HEK293 (cell line): ENCODE results near the gene C14orf93.

Experiments
- EGR2 ChIP-seq: fragments of 450-650 bp; formaldehyde crosslinking; IDR thresholded peaks from 2 replicates; pipeline ENCODE4 v1.5.1; 2016; ENCODE audit warnings: low read depth, missing biosample characterization, missing genetic modification characterization
- FEZF1 ChIP-seq: fragments of 450-650 bp; formaldehyde crosslinking; IDR thresholded peaks from 2 replicates; pipeline ENCODE4 v1.5.1; 2016; ENCODE audit warnings: missing biosample characterization, missing genetic modification characterization
- GLI4 ChIP-seq: fragments of 450-650 bp; formaldehyde crosslinking; IDR thresholded peaks from 2 replicates; pipeline ENCODE4 v1.5.1; 2016; ENCODE audit warnings: missing biosample characterization, missing genetic modification characterization
- IKZF3 ChIP-seq: fragments of 450-650 bp; IDR thresholded peaks from 2 replicates; pipeline ENCODE4 v1.5.0; 2018; ENCODE audit warnings: missing biosample characterization, mild to moderate bottlenecking, missing genetic modification characterization, moderate library complexity
- PRDM1 ChIP-seq: fragments of 450-650 bp; formaldehyde crosslinking; IDR thresholded peaks from 2 replicates; pipeline ENCODE4; 2016; ENCODE audit warnings: missing biosample characterization, missing genetic modification characterization
- RBAK ChIP-seq: fragments of 450-650 bp; formaldehyde crosslinking; IDR thresholded peaks from 2 replicates; pipeline ENCODE4 v1.5.1; 2016; ENCODE audit warnings: missing biosample characterization, missing genetic modification characterization
- ZBTB17 ChIP-seq: fragments of 450-650 bp; formaldehyde crosslinking; IDR thresholded peaks from 2 replicates; pipeline ENCODE4 v1.5.1; 2016; ENCODE audit warnings: missing biosample characterization, missing genetic modification characterization
- ZBTB7A ChIP-seq: fragments of 450-650 bp; formaldehyde crosslinking; IDR thresholded peaks from 2 replicates; pipeline ENCODE4 v1.5.1; 2016; ENCODE audit warnings: low read depth, missing biosample characterization, missing genetic modification characterization
- ZEB2 ChIP-seq: fragments of 450-650 bp; formaldehyde crosslinking; IDR thresholded peaks from 2 replicates; pipeline ENCODE4 v1.5.1; 2016; ENCODE audit warnings: missing biosample characterization, missing genetic modification characterization
- ZNF157 ChIP-seq: fragments of 450-650 bp; formaldehyde crosslinking; IDR thresholded peaks from 2 replicates; pipeline ENCODE4 v1.5.1; 2016; ENCODE audit warnings: missing biosample characterization, missing genetic modification characterization
- ZNF175 ChIP-seq: fragments of 450-650 bp; formaldehyde crosslinking; IDR thresholded peaks from 2 replicates; pipeline ENCODE4 v1.5.1; 2016; ENCODE audit warnings: missing biosample characterization, missing genetic modification characterization
- ZNF2 ChIP-seq: fragments of 450-650 bp; formaldehyde crosslinking; IDR thresholded peaks from 2 replicates; pipeline ENCODE4 v1.5.1; 2016; ENCODE audit warnings: missing biosample characterization, missing genetic modification characterization
- ZNF202 ChIP-seq: fragments of 450-650 bp; formaldehyde crosslinking; IDR thresholded peaks from 2 replicates; pipeline ENCODE4 v1.5.1; 2016; ENCODE audit warnings: missing biosample characterization, missing genetic modification characterization, borderline replicate concordance
- ZNF266 ChIP-seq: fragments of 450-650 bp; formaldehyde crosslinking; IDR thresholded peaks from 2 replicates; pipeline ENCODE4 v1.5.1; 2016; ENCODE audit warnings: missing biosample characterization, missing genetic modification characterization, low read depth
- ZNF335 ChIP-seq: fragments of 450-650 bp; formaldehyde crosslinking; conservative IDR thresholded peaks from 2 replicates; pipeline ENCODE4 v1.5.1; 2016; ENCODE audit warnings: missing biosample characterization, missing genetic modification characterization
- ZNF707 ChIP-seq: fragments of 450-650 bp; formaldehyde crosslinking; IDR thresholded peaks from 2 replicates; pipeline ENCODE4 v1.5.1; 2016; ENCODE audit warnings: missing biosample characterization, missing genetic modification characterization
- ZNF76 ChIP-seq: fragments of 450-650 bp; formaldehyde crosslinking; IDR thresholded peaks from 2 replicates; pipeline ENCODE4; 2016; ENCODE audit warnings: low read depth, missing biosample characterization, missing genetic modification characterization, borderline replicate concordance
- ZNF792 ChIP-seq: fragments of 450-650 bp; formaldehyde crosslinking; IDR thresholded peaks from 2 replicates; pipeline ENCODE4 v1.5.1; 2016; ENCODE audit warnings: missing biosample characterization, missing genetic modification characterization
- ZSCAN23 ChIP-seq: fragments of 450-650 bp; formaldehyde crosslinking; IDR thresholded peaks from 2 replicates; pipeline ENCODE4 v1.5.1; 2016; ENCODE audit warnings: missing biosample characterization, missing genetic modification characterization
- ZXDB ChIP-seq: fragments of 450-650 bp; formaldehyde crosslinking; IDR thresholded peaks from 2 replicates; pipeline ENCODE4 v1.5.1; 2016; ENCODE audit warnings: missing biosample characterization, missing genetic modification characterization
- TF ChIP-seq, protein P1 (sequence below): fragments of 450-650 bp; formaldehyde crosslinking; IDR thresholded peaks from 2 replicates; pipeline ENCODE4 v1.5.0; 2017; ENCODE audit warnings: missing biosample characterization, missing genetic modification characterization, borderline replicate concordance
- TF ChIP-seq, protein P2 (sequence below): fragments of 450-650 bp; formaldehyde crosslinking; IDR thresholded peaks from 2 replicates; pipeline ENCODE4 v1.5.1; 2016; ENCODE audit warnings: missing biosample characterization, missing genetic modification characterization
- TF ChIP-seq, protein P3 (sequence below): fragments of 450-650 bp; formaldehyde crosslinking; IDR thresholded peaks from 2 replicates; pipeline ENCODE4 v1.5.1; 2016; ENCODE audit warnings: missing biosample characterization, missing genetic modification characterization
- TF ChIP-seq, protein P4 (sequence below): fragments of 450-650 bp; formaldehyde crosslinking; IDR thresholded peaks from 2 replicates; pipeline ENCODE4 v1.5.1; 2016; ENCODE audit warnings: missing biosample characterization, missing genetic modification characterization
- TF ChIP-seq, protein P5 (sequence below): fragments of 450-650 bp; formaldehyde crosslinking; IDR thresholded peaks from 2 replicates; pipeline ENCODE4 v1.5.1; 2016; ENCODE audit warnings: missing biosample characterization, missing genetic modification characterization

C14orf93 gene

DNA sequence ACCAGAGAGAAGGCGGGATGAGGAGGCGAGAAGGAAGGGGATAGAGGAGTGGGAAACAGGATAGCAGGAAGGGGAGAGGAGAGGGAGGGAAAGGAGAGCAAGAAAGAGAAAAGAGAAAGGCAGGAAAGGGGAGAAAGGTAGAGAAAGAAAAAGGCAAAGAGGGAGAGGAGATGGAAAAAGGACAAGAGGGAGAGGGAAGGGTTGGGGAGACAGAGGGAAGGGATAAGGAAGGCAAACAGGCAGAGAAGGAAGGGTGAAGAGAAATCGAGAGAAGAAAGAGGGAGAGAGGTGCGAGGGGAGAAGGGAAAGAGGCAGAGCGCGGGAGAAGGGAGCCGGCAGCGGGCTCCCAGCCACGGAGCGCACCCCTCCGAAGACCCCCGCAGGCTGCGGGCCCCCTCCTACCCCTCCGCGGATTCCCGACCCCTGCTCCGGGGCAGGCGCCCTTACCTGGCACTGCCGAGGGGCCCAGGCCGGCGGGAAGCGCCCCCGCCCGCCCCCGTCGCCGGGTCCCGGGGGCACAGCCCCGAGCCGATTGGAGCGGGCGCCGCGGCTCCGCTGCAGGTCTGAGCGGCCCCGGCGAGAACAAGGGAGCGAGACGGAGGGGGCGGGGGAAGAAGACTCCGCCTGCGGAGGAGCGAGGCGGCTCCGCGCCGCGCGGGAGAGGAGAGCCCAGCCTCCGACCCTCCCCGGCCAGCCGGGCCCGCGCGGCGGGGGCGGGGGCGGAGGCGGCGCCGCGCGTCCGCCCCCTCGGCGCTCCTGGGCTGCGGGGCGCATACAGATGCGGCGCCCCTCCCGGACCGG, 47.2 kb upstream of the C14orf93 start, which contains the start of gene CDH24 (continued):
- no peak for TF ChIP-seq ZNF157 (tag by site-specific recombination)
- peak; percentile 29; the same call in 1 of the 2 replicates for TF ChIP-seq IKZF3
- peak; percentile 39; the same call in 1 of the 2 replicates for TF ChIP-seq ZNF335 (tag by site-specific recombination)
- peak; percentile 100 for TF ChIP-seq PRDM1
- TF ChIP-seq RBAK (tag by site-specific recombination): no peak
- 0 out of 2 replicates have a peak, but pooled peaks have one; percentile 60 for TF ChIP-seq GLI4 (tag by site-specific recombination)
- TF ChIP-seq ZNF76 (tag by site-specific recombination): 0 out of 2 replicates have a peak, but pooled peaks have one; percentile 30
- TF ChIP-seq ZNF175: no peak
- TF ChIP-seq, protein P1, sequence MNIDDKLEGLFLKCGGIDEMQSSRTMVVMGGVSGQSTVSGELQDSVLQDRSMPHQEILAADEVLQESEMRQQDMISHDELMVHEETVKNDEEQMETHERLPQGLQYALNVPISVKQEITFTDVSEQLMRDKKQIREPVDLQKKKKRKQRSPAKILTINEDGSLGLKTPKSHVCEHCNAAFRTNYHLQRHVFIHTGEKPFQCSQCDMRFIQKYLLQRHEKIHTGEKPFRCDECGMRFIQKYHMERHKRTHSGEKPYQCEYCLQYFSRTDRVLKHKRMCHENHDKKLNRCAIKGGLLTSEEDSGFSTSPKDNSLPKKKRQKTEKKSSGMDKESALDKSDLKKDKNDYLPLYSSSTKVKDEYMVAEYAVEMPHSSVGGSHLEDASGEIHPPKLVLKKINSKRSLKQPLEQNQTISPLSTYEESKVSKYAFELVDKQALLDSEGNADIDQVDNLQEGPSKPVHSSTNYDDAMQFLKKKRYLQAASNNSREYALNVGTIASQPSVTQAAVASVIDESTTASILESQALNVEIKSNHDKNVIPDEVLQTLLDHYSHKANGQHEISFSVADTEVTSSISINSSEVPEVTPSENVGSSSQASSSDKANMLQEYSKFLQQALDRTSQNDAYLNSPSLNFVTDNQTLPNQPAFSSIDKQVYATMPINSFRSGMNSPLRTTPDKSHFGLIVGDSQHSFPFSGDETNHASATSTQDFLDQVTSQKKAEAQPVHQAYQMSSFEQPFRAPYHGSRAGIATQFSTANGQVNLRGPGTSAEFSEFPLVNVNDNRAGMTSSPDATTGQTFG (tag by site-specific recombination): peak; percentile 70; the same call in 1 of the 2 replicates
- TF ChIP-seq, protein P2, sequence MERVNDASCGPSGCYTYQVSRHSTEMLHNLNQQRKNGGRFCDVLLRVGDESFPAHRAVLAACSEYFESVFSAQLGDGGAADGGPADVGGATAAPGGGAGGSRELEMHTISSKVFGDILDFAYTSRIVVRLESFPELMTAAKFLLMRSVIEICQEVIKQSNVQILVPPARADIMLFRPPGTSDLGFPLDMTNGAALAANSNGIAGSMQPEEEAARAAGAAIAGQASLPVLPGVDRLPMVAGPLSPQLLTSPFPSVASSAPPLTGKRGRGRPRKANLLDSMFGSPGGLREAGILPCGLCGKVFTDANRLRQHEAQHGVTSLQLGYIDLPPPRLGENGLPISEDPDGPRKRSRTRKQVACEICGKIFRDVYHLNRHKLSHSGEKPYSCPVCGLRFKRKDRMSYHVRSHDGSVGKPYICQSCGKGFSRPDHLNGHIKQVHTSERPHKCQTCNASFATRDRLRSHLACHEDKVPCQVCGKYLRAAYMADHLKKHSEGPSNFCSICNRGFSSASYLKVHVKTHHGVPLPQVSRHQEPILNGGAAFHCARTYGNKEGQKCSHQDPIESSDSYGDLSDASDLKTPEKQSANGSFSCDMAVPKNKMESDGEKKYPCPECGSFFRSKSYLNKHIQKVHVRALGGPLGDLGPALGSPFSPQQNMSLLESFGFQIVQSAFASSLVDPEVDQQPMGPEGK (tag by site-specific recombination): peak; percentile 64
- peak; percentile 48; the same call in 1 of the 2 replicates for TF ChIP-seq ZXDB (tag by site-specific recombination)
- peak; percentile 39; the same call in 1 of the 2 replicates for TF ChIP-seq ZEB2 (tag by site-specific recombination)
- 0 out of 2 replicates have a peak, but pooled peaks have one; percentile 44 for TF ChIP-seq ZNF2 (tag by site-specific recombination)
- peak; percentile 88 for TF ChIP-seq ZBTB17
- no peak for TF ChIP-seq ZNF707 (tag by site-specific recombination)
- TF ChIP-seq ZNF792 (tag by site-specific recombination): no peak
- TF ChIP-seq EGR2: peak; percentile 48
- TF ChIP-seq, protein P3, sequence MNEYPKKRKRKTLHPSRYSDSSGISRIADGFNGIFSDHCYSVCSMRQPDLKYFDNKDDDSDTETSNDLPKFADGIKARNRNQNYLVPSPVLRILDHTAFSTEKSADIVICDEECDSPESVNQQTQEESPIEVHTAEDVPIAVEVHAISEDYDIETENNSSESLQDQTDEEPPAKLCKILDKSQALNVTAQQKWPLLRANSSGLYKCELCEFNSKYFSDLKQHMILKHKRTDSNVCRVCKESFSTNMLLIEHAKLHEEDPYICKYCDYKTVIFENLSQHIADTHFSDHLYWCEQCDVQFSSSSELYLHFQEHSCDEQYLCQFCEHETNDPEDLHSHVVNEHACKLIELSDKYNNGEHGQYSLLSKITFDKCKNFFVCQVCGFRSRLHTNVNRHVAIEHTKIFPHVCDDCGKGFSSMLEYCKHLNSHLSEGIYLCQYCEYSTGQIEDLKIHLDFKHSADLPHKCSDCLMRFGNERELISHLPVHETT (tag by site-specific recombination): peak; percentile 79; the same call in 1 of the 2 replicates
- no peak for TF ChIP-seq ZNF202 (tag by site-specific recombination)
- no peak for TF ChIP-seq FEZF1 (tag by site-specific recombination)
- TF ChIP-seq ZBTB7A: peak; percentile 88
- TF ChIP-seq, protein P4, sequence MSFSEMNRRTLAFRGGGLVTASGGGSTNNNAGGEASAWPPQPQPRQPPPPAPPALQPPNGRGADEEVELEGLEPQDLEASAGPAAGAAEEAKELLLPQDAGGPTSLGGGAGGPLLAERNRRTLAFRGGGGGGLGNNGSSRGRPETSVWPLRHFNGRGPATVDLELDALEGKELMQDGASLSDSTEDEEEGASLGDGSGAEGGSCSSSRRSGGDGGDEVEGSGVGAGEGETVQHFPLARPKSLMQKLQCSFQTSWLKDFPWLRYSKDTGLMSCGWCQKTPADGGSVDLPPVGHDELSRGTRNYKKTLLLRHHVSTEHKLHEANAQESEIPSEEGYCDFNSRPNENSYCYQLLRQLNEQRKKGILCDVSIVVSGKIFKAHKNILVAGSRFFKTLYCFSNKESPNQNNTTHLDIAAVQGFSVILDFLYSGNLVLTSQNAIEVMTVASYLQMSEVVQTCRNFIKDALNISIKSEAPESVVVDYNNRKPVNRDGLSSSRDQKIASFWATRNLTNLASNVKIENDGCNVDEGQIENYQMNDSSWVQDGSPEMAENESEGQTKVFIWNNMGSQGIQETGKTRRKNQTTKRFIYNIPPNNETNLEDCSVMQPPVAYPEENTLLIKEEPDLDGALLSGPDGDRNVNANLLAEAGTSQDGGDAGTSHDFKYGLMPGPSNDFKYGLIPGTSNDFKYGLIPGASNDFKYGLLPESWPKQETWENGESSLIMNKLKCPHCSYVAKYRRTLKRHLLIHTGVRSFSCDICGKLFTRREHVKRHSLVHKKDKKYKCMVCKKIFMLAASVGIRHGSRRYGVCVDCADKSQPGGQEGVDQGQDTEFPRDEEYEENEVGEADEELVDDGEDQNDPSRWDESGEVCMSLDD (tag by site-specific recombination): 0 out of 2 replicates have a peak, but pooled peaks have one; percentile 46
- TF ChIP-seq, protein P5, sequence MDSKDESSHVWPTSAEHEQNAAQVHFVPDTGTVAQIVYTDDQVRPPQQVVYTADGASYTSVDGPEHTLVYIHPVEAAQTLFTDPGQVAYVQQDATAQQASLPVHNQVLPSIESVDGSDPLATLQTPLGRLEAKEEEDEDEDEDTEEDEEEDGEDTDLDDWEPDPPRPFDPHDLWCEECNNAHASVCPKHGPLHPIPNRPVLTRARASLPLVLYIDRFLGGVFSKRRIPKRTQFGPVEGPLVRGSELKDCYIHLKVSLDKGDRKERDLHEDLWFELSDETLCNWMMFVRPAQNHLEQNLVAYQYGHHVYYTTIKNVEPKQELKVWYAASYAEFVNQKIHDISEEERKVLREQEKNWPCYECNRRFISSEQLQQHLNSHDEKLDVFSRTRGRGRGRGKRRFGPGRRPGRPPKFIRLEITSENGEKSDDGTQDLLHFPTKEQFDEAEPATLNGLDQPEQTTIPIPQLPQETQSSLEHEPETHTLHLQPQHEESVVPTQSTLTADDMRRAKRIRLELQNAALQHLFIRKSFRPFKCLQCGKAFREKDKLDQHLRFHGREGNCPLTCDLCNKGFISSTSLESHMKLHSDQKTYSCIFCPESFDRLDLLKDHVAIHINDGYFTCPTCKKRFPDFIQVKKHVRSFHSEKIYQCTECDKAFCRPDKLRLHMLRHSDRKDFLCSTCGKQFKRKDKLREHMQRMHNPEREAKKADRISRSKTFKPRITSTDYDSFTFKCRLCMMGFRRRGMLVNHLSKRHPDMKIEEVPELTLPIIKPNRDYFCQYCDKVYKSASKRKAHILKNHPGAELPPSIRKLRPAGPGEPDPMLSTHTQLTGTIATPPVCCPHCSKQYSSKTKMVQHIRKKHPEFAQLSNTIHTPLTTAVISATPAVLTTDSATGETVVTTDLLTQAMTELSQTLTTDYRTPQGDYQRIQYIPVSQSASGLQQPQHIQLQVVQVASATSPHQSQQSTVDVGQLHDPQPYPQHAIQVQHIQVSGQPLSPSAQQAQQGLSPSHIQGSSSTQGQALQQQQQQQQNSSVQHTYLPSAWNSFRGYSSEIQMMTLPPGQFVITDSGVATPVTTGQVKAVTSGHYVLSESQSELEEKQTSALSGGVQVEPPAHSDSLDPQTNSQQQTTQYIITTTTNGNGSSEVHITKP: peak; percentile 63
- TF ChIP-seq ZSCAN23 (tag by site-specific recombination): peak; percentile 33; the same call in 1 of the 2 replicates
- no peak for TF ChIP-seq ZNF266 (tag by site-specific recombination)
